Heart left ventricle (tissue), 16 donors: ENCODE data around the gene SMOC2. TPM values are rescaled to one million over a fixed set of nuclear protein-coding genes. Genes with fewer than 3 reads are reported as not detected.
A peak's percentile ranks its signal among the peaks of the same experiment; 100 is the strongest.

ENCODE experiments used
- ATAC-seq, 4 donors: fragments of 200-7000 bp; cut with Tn5 transposase; one replicate each; pipeline ENCODE4 v1.9.1; 2020 to 2022; ENCODE audit warnings: moderate library complexity in 4 of 4, mild to moderate bottlenecking in 3 of 4, moderate number of reproducible peaks in 1 of 4
- DNase-seq, 5 donors: peaks; one replicate each; pipeline ENCODE4 v3.0.0-alpha.2; 2020
- H3K27ac ChIP-seq, 12 donors: fragments of 200-600 bp; sonication (generic) in 4 of 12; one replicate each; pipeline versions ENCODE4 v1.5.0 to v1.8.0; 2016 to 2022; ENCODE audit warnings: mild to moderate bottlenecking in 2 of 12
- H3K27me3 ChIP-seq, 9 donors: fragments of 200-600 bp; sonication (generic) in 2 of 9; one replicate each; pipeline versions ENCODE4 v1.5.1 to v1.8.0; 2016 to 2022; ENCODE audit warnings: mild to moderate bottlenecking in 3 of 9
- H3K36me3 ChIP-seq, 9 donors: fragments of 200-600 bp; sonication (generic) in 2 of 9; one replicate each; pipeline versions ENCODE4 v1.5.0 to v1.8.0; 2018 to 2022; ENCODE audit warnings: mild to moderate bottlenecking in 2 of 9
- H3K4me1 ChIP-seq, 12 donors: fragments of 200-600 bp; sonication (generic) in 4 of 12; one replicate each; pipeline versions ENCODE4 v1.5.0 to v1.8.0; 2016 to 2022; ENCODE audit warnings: mild to moderate bottlenecking in 3 of 12
- H3K4me3 ChIP-seq, 12 donors: fragments of 200-600 bp; sonication (generic) in 4 of 12; one replicate each; pipeline versions ENCODE4 v1.5.0 to v1.8.0; 2017 to 2022; ENCODE audit warnings: mild to moderate bottlenecking in 9 of 12, moderate library complexity in 4 of 12
- H3K9me3 ChIP-seq, 12 donors: fragments of 200-600 bp; sonication (generic) in 4 of 12; one replicate each; pipeline versions ENCODE4 v1.5.0 to v1.8.0; 2016 to 2022; ENCODE audit warnings: mild to moderate bottlenecking in 1 of 12
- POLR2A ChIP-seq, 2 donors: fragments of 450-650 bp; IDR thresholded peaks; one replicate each; pipeline ENCODE4 v1.6.1; 2017; ENCODE audit warnings: antibody characterized with exemption in 2 of 2, mild to moderate bottlenecking in 2 of 2, moderate library complexity in 2 of 2
- WGBS, 4 donors: extraction: QIAGEN DNeasy Blood & Tissue Kit in 2 of 4; methylation state at CpG; one replicate each; pipeline versions ENCODE4 v1.1.5 to v1.1.7; 2013 to 2018; 5-methylcytosine and 5-hydroxymethylcytosine counted together
- intact Hi-C, 10 donors: fragments of 100-400 bp; cut with DNase I; formaldehyde crosslinking; loops; one replicate each; pipeline versions ENCODE4 v1.11.1 to v1.14.2; 2022
- polyA plus RNA-seq, 2 donors: library from polyadenylated mRNA; stranded (reverse); fragments of 200-250 nt; gene quantifications; one replicate each; pipeline ENCODE4 v1.2.3, GENCODE V29; 2013
- total RNA-seq, 9 donors: library from RNA; depleted of rRNA in 2 of 9; stranded (reverse); fragments of >200 nt in 2 of 9; fragmentation: NEBNext Ultra II Directional in 3 of 9; extraction: Animal tissue kit (Norgen Biotek cat#: 25700) in 3 of 9; gene quantifications; one replicate each; pipeline versions ENCODE4 v1.1.0 to v1.2.4, GENCODE V29; 2016 to 2023
- TF ChIP-seq, protein P1 (sequence below), 12 donors: fragments of 200-600 bp; sonication (generic) in 4 of 12; IDR thresholded peaks; one replicate each; pipeline versions ENCODE4 v1.5.0 to v1.8.0; 2018 to 2022; ENCODE audit warnings: antibody characterized with exemption in 12 of 12, mild to moderate bottlenecking in 5 of 12
- donor health status: ischemic (EF 13 %, LVEDD 7.1; RV severe dilation, severe dysfunction).
- donor health status: healthy with polysubstance abuse.
- donor health status: DM: no; HTN: yes; CAD: no.
- donor health status: DM: no; HTN: no; CAD: no.
- donor health status: ischemic (EF 25% LVEDD 6.9; RV normal size, moderate dysfunction).
- donor health status: ischemic (EF 25% LVEDD 5.7; RV mildly dilated, moderate dysfunction).
- donor health status: healthy.
- donor health status: DM: yes; HTN: yes; CAD: no.
- donor health status: ischemic (EF 35%, LVEDD 5.7; RV mildly dilated, moderate dysfunction).
- donor health status: nonischemic (EF 11% LVEDD 7.7; RV severe dilation, severe dysfunction).
- donor health status: DM: yes; HTN: yes; CAD: no.
- donor health status: PGD.
- donor health status: ischemic (EF 29% LVEDD 5.4; RV normal size, mild dysfunction).
- donor health status: nonischemic (EF 23%, LVEDD 6.1; RV moderate dilation, normal function).

Gene SMOC2
- total and polyA plus RNA-seq, 11 donors: 5.9 to 44.2 (median 15.7) TPM

DNA sequence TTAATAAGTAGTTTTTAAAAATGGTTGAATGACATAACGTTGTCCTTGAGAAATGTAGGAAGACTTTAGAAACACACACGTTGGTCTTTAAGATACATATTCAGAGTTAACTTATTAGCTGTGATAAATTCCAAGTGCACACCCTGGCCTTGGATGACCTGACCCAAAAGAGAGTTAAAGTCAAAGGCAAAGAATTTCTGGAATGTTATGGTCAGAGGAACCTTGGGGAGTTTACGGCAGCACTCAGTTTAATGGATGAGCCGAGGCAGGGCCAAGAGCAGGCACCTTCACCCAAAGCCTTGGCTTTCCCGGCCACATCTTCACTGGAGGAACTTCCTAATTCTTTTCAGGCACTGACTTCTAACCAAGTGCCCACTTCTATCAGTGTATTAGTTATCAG, 200.5 kb downstream of the SMOC2 start:
- 36 to 52% (median 50%) methylated on average over 5 of the region's 5 CpGs for WGBS, 4 donors
- intact Hi-C loops: loop anchor here in 2 of 10 donors (10.0 kb wide), 2 partner anchors 197 to 243 kb away; partner anchors contain the start of gene SMOC2 (in 1 of the 2)
- TF ChIP-seq, protein P1, sequence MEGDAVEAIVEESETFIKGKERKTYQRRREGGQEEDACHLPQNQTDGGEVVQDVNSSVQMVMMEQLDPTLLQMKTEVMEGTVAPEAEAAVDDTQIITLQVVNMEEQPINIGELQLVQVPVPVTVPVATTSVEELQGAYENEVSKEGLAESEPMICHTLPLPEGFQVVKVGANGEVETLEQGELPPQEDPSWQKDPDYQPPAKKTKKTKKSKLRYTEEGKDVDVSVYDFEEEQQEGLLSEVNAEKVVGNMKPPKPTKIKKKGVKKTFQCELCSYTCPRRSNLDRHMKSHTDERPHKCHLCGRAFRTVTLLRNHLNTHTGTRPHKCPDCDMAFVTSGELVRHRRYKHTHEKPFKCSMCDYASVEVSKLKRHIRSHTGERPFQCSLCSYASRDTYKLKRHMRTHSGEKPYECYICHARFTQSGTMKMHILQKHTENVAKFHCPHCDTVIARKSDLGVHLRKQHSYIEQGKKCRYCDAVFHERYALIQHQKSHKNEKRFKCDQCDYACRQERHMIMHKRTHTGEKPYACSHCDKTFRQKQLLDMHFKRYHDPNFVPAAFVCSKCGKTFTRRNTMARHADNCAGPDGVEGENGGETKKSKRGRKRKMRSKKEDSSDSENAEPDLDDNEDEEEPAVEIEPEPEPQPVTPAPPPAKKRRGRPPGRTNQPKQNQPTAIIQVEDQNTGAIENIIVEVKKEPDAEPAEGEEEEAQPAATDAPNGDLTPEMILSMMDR (IDR thresholded peaks at IDR 0.05): no peak
- no peak for TF ChIP-seq POLR2A (IDR thresholded peaks at IDR 0.05)
- no peaks in the 10 kb centered on the region for H3K36me3 ChIP-seq
- H3K27me3 ChIP-seq: peaks cover 0 to 6% (median 0%) of the 10 kb centered on the region in 9 donors
- peaks cover 0 to 46% (median 9%) of the 10 kb centered on the region in 12 donors for H3K4me1 ChIP-seq
- DNase-seq: no peak
- ATAC-seq: no peak
- H3K9me3 ChIP-seq: no peaks in the 10 kb centered on the region
- peak overlapping the region in 1 of 12 donors; percentile 30 for H3K27ac ChIP-seq
- no peak overlapping the region for H3K4me3 ChIP-seq

DNA sequence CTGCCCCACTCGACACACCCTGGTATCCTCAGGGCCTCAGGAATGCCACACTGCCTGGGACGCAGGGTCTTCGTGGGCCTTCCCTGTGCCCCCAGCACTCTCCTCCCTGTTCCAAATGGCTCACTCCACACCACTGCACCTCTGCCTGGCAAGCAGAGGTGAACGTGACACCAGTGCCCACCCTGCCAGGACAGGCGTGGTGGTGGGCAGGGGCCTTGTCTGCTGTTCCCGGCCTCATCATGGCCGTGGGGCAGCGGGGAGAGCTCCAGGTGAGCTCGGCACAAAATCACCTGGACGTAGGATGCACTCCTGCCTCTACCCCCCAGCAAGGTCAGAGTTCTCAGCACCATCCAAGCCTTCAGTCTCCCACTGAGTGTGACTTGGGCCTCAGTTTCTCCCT, 202.4 kb downstream of the SMOC2 start:
- DNase-seq (no peak), ATAC-seq (no peak)
- Histone ChIP-seq H3K36me3 (no peaks in the 10 kb centered on the region), H3K9me3 (no peaks in the 10 kb centered on the region), H3K4me3 (no peak overlapping the region), H3K27ac (no peak overlapping the region), H3K4me1 (peaks cover 0 to 38% (median 7%) of the 10 kb centered on the region in 12 donors), H3K27me3 (peaks cover 0 to 12% (median 0%) of the 10 kb centered on the region in 9 donors)
- WGBS, 4 donors: 89 to 94% (median 90%) methylated on average over 9 to 10 of the region's 10 CpGs
- intact Hi-C loops: loop anchor here in 2 of 10 donors (10.0 kb wide), 2 partner anchors 199 to 241 kb away; partner anchors contain the start of gene SMOC2 (in 1 of the 2)
- no peak for TF ChIP-seq POLR2A (IDR thresholded peaks at IDR 0.05)
- TF ChIP-seq, protein P1 (IDR thresholded peaks at IDR 0.05): no peak

GRCh38 chr6:168645326-168645725, 204.3 kb downstream of the SMOC2 start:
- peaks cover 0 to 21% (median 0%) of the 10 kb centered on the region in 9 donors for H3K27me3 ChIP-seq
- H3K4me3 ChIP-seq: no peak overlapping the region
- ATAC-seq: no peak
- peaks cover 0 to 22% (median 9%) of the 10 kb centered on the region in 12 donors for H3K4me1 ChIP-seq
- H3K9me3 ChIP-seq: no peaks in the 10 kb centered on the region
- no peak for DNase-seq
- TF ChIP-seq POLR2A (IDR thresholded peaks at IDR 0.05): no peak
- TF ChIP-seq, protein P1 (IDR thresholded peaks at IDR 0.05): no peak
- no peak overlapping the region for H3K27ac ChIP-seq
- intact Hi-C loops: loop anchor here in 2 of 10 donors (10.0 kb wide), 2 partner anchors 201 to 239 kb away; partner anchors contain the start of gene SMOC2 (in 1 of the 2)
- 74 to 85% (median 82%) methylated on average over 8 to 9 of the region's 9 CpGs for WGBS, 4 donors
- H3K36me3 ChIP-seq: no peaks in the 10 kb centered on the region

DNA sequence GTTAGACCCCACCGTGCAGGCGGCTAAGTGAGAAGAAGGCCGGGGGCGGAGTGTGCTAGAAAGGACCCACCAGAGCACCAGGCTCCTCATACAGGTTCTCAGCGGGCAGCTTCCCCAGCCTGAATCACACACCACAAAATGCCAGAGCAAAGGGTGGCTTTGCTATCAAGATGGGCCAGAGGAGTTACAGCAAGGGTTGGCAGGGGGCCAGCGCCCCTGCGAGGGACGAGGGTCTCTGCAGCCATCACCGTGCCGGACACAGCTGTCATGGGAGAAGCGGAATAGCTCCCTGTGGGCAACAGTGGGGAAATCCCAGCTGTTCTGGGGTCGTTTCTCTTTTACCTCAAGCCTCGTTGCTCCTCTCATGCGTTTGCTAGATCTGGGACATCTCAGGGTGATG, 206.3 kb downstream of the SMOC2 start:
- intact Hi-C loops: loop anchor here in 2 of 10 donors (10.0 kb wide), 2 partner anchors 202 to 238 kb away; partner anchors contain the start of gene SMOC2 (in 1 of the 2)
- DNase-seq: no peak

More for the DNA sequence above, 206.3 kb downstream of the SMOC2 start:
- Histone ChIP-seq H3K4me3 (no peak overlapping the region), H3K9me3 (no peaks in the 10 kb centered on the region), H3K27me3 (peaks cover 0 to 21% (median 0%) of the 10 kb centered on the region in 9 donors), H3K27ac (no peak overlapping the region), H3K4me1 (peaks cover 0 to 14% (median 0%) of the 10 kb centered on the region in 12 donors), H3K36me3 (peaks cover 0 to 14% (median 0%) of the 10 kb centered on the region in 9 donors)
- ATAC-seq: no peak
- no peak for TF ChIP-seq POLR2A (IDR thresholded peaks at IDR 0.05)
- TF ChIP-seq, protein P1 (IDR thresholded peaks at IDR 0.05): no peak
- WGBS, 4 donors: 47 to 61% (median 49%) methylated on average over 13 to 14 of the region's 14 CpGs
